Left ventricle myocardium inferior (tissue), 1 donor: ENCODE data around the gene SPACA4. TPM values are rescaled to one million over a fixed set of nuclear protein-coding genes. Genes with fewer than 3 reads are reported as not detected.

ENCODE experiments used
- DNase-seq: peaks from one replicate; pipeline ENCODE4 v3.0.0-alpha.2; 2020
- H3K27ac ChIP-seq: fragments of 200-600 bp; replicated peaks from 2 replicates; pipeline ENCODE4 v1.8.0; 2021
- H3K27me3 ChIP-seq: fragments of 200-600 bp; 2 replicates; pipeline ENCODE4 v1.8.0; 2021; ENCODE audit warnings: low read depth
- H3K36me3 ChIP-seq: fragments of 200-600 bp; 2 replicates; pipeline ENCODE4 v1.8.0; 2021
- H3K4me1 ChIP-seq: fragments of 200-600 bp; 2 replicates; pipeline ENCODE4 v1.8.0; 2021
- H3K4me3 ChIP-seq: fragments of 200-600 bp; 2 replicates; pipeline ENCODE4 v1.8.0; 2021; ENCODE audit warnings: mild to moderate bottlenecking, moderate library complexity
- H3K9me3 ChIP-seq: fragments of 200-600 bp; replicated peaks from 2 replicates; pipeline ENCODE4 v1.8.0; 2021
- CTCF ChIP-seq: fragments of 200-600 bp; IDR thresholded peaks from 2 replicates; pipeline ENCODE4 v1.8.0; 2021; ENCODE audit warnings: antibody characterized with exemption, mild to moderate bottlenecking, borderline replicate concordance
- intact Hi-C: fragments of 100-400 bp; cut with micrococcal nuclease; formaldehyde crosslinking; loops from one replicate; pipeline ENCODE4 v1.11.0; 2022
- total RNA-seq: library from RNA; stranded (reverse); fragmentation: NEBNext Ultra II Directional; extraction: Animal tissue kit (Norgen Biotek cat#: 25700); gene quantifications from one replicate; pipeline ENCODE4 v1.2.1, GENCODE V29; 2021
- donor health status: DM: no; HTN: yes; CAD: no; lungs with severe emphysema.

SPACA4 gene
- total RNA-seq, 1 donor from 2014 or later = not detected

GRCh38 chr19:48646722-48647216 is 40.2 kb downstream of the SPACA4 start:
- Histone ChIP-seq H3K36me3 (no peaks in the 10 kb centered on the region), H3K9me3 (no peaks in the 10 kb centered on the region), H3K27ac (peak overlapping the region; percentile 87), H3K4me3 (peak overlapping the region; percentile 73), H3K4me1 (peaks cover 24% of the 10 kb centered on the region), H3K27me3 (no peaks in the 10 kb centered on the region)
- intact Hi-C loops = loop anchor here (5.0 to 10.0 kb wide), 2 partner anchors 98 to 141 kb away; partner anchors contain the start of genes IZUMO1 and RASIP1
- no peak for TF ChIP-seq CTCF
- no peak for DNase-seq

GRCh38 chr19:48648134-48648533 is 41.6 kb downstream of the SPACA4 start:
- Histone ChIP-seq H3K36me3 (no peaks in the 10 kb centered on the region), H3K27ac (no peak overlapping the region), H3K27me3 (no peaks in the 10 kb centered on the region), H3K4me3 (no peak overlapping the region), H3K4me1 (peaks cover 24% of the 10 kb centered on the region), H3K9me3 (no peaks in the 10 kb centered on the region)
- TF ChIP-seq CTCF = no peak
- intact Hi-C loops = loop anchor here (5.0 to 10.0 kb wide), 2 partner anchors 97 to 139 kb away; partner anchors contain the start of genes IZUMO1 and RASIP1
- DNase-seq = no peak

GRCh38 chr19:48650974-48651682 is 44.6 kb downstream of the SPACA4 start:
- Histone ChIP-seq H3K4me1 (peaks cover 4% of the 10 kb centered on the region), H3K9me3 (no peaks in the 10 kb centered on the region), H3K27ac (no peak overlapping the region), H3K36me3 (no peaks in the 10 kb centered on the region), H3K4me3 (no peak overlapping the region), H3K27me3 (no peaks in the 10 kb centered on the region)
- DNase-seq = no peak
- intact Hi-C loops = no loop called here
- no peak for TF ChIP-seq CTCF

GRCh38 chr19:48651683-48652048 is 45.1 kb downstream of the SPACA4 start:
- H3K27me3 ChIP-seq = no peaks in the 10 kb centered on the region
- H3K36me3 ChIP-seq = no peaks in the 10 kb centered on the region
- no peak for TF ChIP-seq CTCF
- intact Hi-C loops = no loop called here
- H3K4me1 ChIP-seq = no peaks in the 10 kb centered on the region
- no peak overlapping the region for H3K27ac ChIP-seq
- no peaks in the 10 kb centered on the region for H3K9me3 ChIP-seq
- no peak for DNase-seq
- no peak overlapping the region for H3K4me3 ChIP-seq

- Histone ChIP-seq H3K4me1 (no peaks in the 10 kb centered on the region), H3K9me3 (no peaks in the 10 kb centered on the region), H3K4me3 (no peak overlapping the region), H3K27ac (no peak overlapping the region), H3K36me3 (no peaks in the 10 kb centered on the region), H3K27me3 (no peaks in the 10 kb centered on the region)
- TF ChIP-seq CTCF = no peak
- intact Hi-C loops = no loop called here
- no peak for DNase-seq
These were observed 47.9 kb downstream of the SPACA4 start for GRCh38 chr19:48654299-48655059.
